Liver (tissue), 9 donors: ENCODE measurements around the gene F12. TPM values are rescaled to one million over a fixed set of nuclear protein-coding genes. Genes with fewer than 3 reads are reported as not detected.

ENCODE experiments used
- DNase-seq: peaks from one replicate; pipeline ENCODE4 v3.0.0-alpha.2; 2017; ENCODE audit warnings: low spot score
- H3K27ac ChIP-seq, 2 donors: one replicate each; pipeline ENCODE4 v1.7.0; 2013; ENCODE audit warnings: inconsistent platforms in 2 of 2, low read length in 2 of 2, control low read depth in 1 of 2, low read depth in 1 of 2, mild to moderate bottlenecking in 1 of 2
- H3K27me3 ChIP-seq, 4 donors: one replicate each; pipeline versions ENCODE4 v1.6.1 to v1.7.0; 2013; ENCODE audit warnings: low read length in 3 of 4, inconsistent platforms in 1 of 4, mild to moderate bottlenecking in 1 of 4, moderate library complexity in 1 of 4; ENCODE audit not compliant: control insufficient read depth in 4 of 4, insufficient read depth in 4 of 4
- H3K36me3 ChIP-seq, 4 donors: one replicate each; pipeline versions ENCODE4 v1.6.1 to v1.7.0; 2013; ENCODE audit warnings: low read length in 3 of 4, mild to moderate bottlenecking in 3 of 4, low read depth in 1 of 4, moderate library complexity in 1 of 4; ENCODE audit not compliant: control insufficient read depth in 4 of 4, insufficient read depth in 3 of 4
- H3K4me1 ChIP-seq, 4 donors: one replicate each; pipeline versions ENCODE4 v1.6.1 to v1.7.0; 2013; ENCODE audit warnings: low read length in 3 of 4, mild to moderate bottlenecking in 3 of 4, moderate library complexity in 1 of 4; ENCODE audit not compliant: control insufficient read depth in 4 of 4, insufficient read depth in 4 of 4
- H3K4me3 ChIP-seq, 3 donors: one replicate each; pipeline versions ENCODE4 v1.6.1 to v1.7.0; 2013; ENCODE audit warnings: low read length in 3 of 3, control low read depth in 1 of 3, low read depth in 1 of 3, mild to moderate bottlenecking in 1 of 3
- H3K9ac ChIP-seq, 2 donors: one replicate each; pipeline ENCODE4 v1.7.0; 2013; ENCODE audit warnings: low read length in 2 of 2, mild to moderate bottlenecking in 2 of 2, moderate library complexity in 2 of 2, control low read depth in 1 of 2, low read depth in 1 of 2
- H3K9me3 ChIP-seq, 4 donors: one replicate each; pipeline versions ENCODE4 v1.6.1 to v1.7.0; 2013; ENCODE audit warnings: low read length in 3 of 4; ENCODE audit not compliant: control insufficient read depth in 4 of 4
- ATF3 ChIP-seq: IDR thresholded peaks from 2 replicates; pipeline ENCODE4 v1.6.1; 2016; ENCODE audit warnings: antibody characterized with exemption
- CTCF ChIP-seq: fragments of 150-350 bp; IDR thresholded peaks from 2 replicates; pipeline ENCODE4 v1.5.1; 2017; ENCODE audit warnings: improper control_type of control experiment, low read depth, low read length; ENCODE audit not compliant: missing input control
- EGR1 ChIP-seq, 2 donors: IDR thresholded peaks; 2 replicates each; pipeline ENCODE4 v1.6.1; 2016 to 2018; ENCODE audit warnings: antibody characterized with exemption in 2 of 2, low read depth in 2 of 2
- FOXA1 ChIP-seq: IDR thresholded peaks from 2 replicates; pipeline ENCODE4 v1.6.1; 2016; ENCODE audit warnings: antibody characterized with exemption
- FOXA2 ChIP-seq: IDR thresholded peaks from 2 replicates; pipeline ENCODE4 v1.6.1; 2016; ENCODE audit warnings: antibody characterized with exemption
- GABPA ChIP-seq, 2 donors: IDR thresholded peaks in 1 of 2; conservative IDR thresholded peaks in 1 of 2; 2 replicates each; pipeline ENCODE4 v1.6.1; 2016; ENCODE audit warnings: antibody characterized with exemption in 2 of 2, mild to moderate bottlenecking in 1 of 2, moderate library complexity in 1 of 2
- HNF4A ChIP-seq, 2 donors: conservative IDR thresholded peaks; 2 replicates each; pipeline ENCODE4 v1.6.1; 2016; ENCODE audit warnings: antibody characterized with exemption in 2 of 2, mild to moderate bottlenecking in 2 of 2
- HNF4G ChIP-seq: IDR thresholded peaks from 2 replicates; pipeline ENCODE4 v1.6.1; 2016; ENCODE audit warnings: antibody characterized with exemption
- JUND ChIP-seq, 2 donors: IDR thresholded peaks; 2 replicates each; pipeline ENCODE4 v1.6.1; 2016; ENCODE audit warnings: antibody characterized with exemption in 2 of 2
- MAX ChIP-seq: IDR thresholded peaks from 2 replicates; pipeline ENCODE4 v1.6.1; 2016; ENCODE audit warnings: antibody characterized with exemption
- NR2F2 ChIP-seq: IDR thresholded peaks from 2 replicates; pipeline ENCODE4 v1.6.1; 2016; ENCODE audit warnings: antibody characterized with exemption
- RAD21 ChIP-seq, 2 donors: IDR thresholded peaks; 2 replicates each; pipeline ENCODE4 v1.6.1; 2016; ENCODE audit warnings: antibody characterized with exemption in 2 of 2, mild to moderate bottlenecking in 2 of 2
- RXRA ChIP-seq, 2 donors: IDR thresholded peaks; 2 replicates each; pipeline ENCODE4 v1.6.1; 2017 to 2018; ENCODE audit warnings: antibody characterized with exemption in 2 of 2, mild to moderate bottlenecking in 1 of 2
- SP1 ChIP-seq: IDR thresholded peaks from 2 replicates; pipeline ENCODE4 v1.6.1; 2018; ENCODE audit warnings: antibody characterized with exemption, mild to moderate bottlenecking
- TAF1 ChIP-seq: conservative IDR thresholded peaks from 2 replicates; pipeline ENCODE4 v1.6.1; 2016; ENCODE audit warnings: antibody characterized with exemption, mild to moderate bottlenecking
- YY1 ChIP-seq: IDR thresholded peaks from 2 replicates; pipeline ENCODE4 v1.6.1; 2016; ENCODE audit warnings: antibody characterized with exemption, mild to moderate bottlenecking
- WGBS: extraction: QIAGEN DNeasy Blood & Tissue Kit; methylation state at CpG from one replicate; pipeline ENCODE4 v1.1.7; 2013; 5-methylcytosine and 5-hydroxymethylcytosine counted together
- polyA plus RNA-seq, 2 donors: library from polyadenylated mRNA; stranded (reverse) in 1 of 2; unstranded in 1 of 2; fragments of 200-250 nt in 1 of 2; fragments of >200 nt in 1 of 2; fragmentation: Nextera tagmentation in 1 of 2; extraction: Ambion mirVana in 1 of 2; gene quantifications; one replicate each; pipeline versions ENCODE4 v1.2.1 to v1.2.3, GENCODE V29; 2013 to 2015
- total RNA-seq, 2 donors: library from RNA; depleted of rRNA; stranded (reverse); fragments of >200 nt; gene quantifications; one replicate each; pipeline ENCODE4 v1.2.3, GENCODE V29; 2014
- TF ChIP-seq, protein P1 (sequence below): IDR thresholded peaks from 2 replicates; pipeline ENCODE4 v1.6.1; 2016; ENCODE audit warnings: antibody characterized with exemption
- TF ChIP-seq, protein P2 (sequence below): IDR thresholded peaks from 2 replicates; pipeline ENCODE4 v1.6.1; 2016; ENCODE audit warnings: antibody characterized with exemption, mild to moderate bottlenecking
- donor health status: healthy.
- donor health status: healthy.
- donor health status: healthy.
- donor health status: healthy.
- donor health status: healthy.

The F12 gene
- total and polyA plus RNA-seq, 4 donors = 27.7 to 328 (median 275) TPM

DNA sequence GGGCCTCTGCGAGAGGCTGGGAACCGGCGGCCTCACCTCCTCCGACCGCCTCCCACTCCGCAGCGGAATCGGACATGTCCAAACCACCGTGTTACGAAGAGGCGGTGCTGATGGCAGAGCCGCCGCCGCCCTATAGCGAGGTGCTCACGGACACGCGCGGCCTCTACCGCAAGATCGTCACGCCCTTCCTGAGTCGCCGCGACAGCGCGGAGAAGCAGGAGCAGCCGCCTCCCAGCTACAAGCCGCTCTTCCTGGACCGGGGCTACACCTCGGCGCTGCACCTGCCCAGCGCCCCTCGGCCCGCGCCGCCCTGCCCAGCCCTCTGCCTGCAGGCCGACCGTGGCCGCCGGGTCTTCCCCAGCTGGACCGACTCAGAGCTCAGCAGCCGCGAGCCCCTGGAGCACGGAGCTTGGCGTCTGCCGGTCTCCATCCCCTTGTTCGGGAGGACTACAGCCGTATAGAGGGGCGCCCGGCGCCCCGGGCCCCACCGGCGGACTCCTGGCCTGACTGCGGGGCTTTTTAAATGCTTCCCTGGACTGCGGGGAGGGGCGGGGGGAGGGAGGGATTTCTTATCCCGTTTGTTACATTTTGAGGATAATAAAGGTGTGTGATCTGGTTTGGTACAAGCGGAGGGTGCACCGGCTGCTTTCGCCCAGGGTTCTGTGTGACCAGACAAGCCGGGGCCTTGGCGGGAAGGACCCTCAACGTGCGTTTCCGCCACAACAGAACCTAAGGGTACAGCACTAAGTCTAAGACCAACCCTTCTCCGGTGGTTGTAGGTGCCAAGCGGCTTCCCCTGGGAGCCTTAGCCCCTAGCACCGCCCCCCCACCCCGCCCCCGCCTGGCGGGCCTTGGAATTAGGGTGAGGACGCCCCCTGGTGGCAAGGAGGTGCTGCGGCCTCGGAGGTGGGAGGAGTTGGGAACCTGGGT, 46.6 kb upstream of the F12 start:
- peaks cover 3 to 27% (median 15%) of the 10 kb centered on the region in 4 donors for H3K4me1 ChIP-seq
- no peak for TF ChIP-seq NR2F2
- TF ChIP-seq CTCF = peak; percentile 96
- TF ChIP-seq MAX = no peak
- no peak for TF ChIP-seq YY1
- TF ChIP-seq FOXA2 = no peak
- TF ChIP-seq FOXA1 = no peak
- TF ChIP-seq EGR1 (IDR thresholded peaks at IDR 0.05; ENCODE audit: low read depth in 2 of 2) = peak; percentile 86 to 88
- no peak for TF ChIP-seq GABPA (IDR thresholded peaks at IDR 0.05 in 1 of 2, conservative IDR thresholded peaks at IDR 0.05 in 1 of 2)
- peak; percentile 75 to 83 for TF ChIP-seq RAD21 (IDR thresholded peaks at IDR 0.05)
- TF ChIP-seq RXRA (IDR thresholded peaks at IDR 0.05) = peak in 1 of 2 donors; percentile 24
- no peak for TF ChIP-seq HNF4A (conservative IDR thresholded peaks at IDR 0.05)
- TF ChIP-seq JUND (IDR thresholded peaks at IDR 0.05) = no peak
- TF ChIP-seq, protein P1, sequence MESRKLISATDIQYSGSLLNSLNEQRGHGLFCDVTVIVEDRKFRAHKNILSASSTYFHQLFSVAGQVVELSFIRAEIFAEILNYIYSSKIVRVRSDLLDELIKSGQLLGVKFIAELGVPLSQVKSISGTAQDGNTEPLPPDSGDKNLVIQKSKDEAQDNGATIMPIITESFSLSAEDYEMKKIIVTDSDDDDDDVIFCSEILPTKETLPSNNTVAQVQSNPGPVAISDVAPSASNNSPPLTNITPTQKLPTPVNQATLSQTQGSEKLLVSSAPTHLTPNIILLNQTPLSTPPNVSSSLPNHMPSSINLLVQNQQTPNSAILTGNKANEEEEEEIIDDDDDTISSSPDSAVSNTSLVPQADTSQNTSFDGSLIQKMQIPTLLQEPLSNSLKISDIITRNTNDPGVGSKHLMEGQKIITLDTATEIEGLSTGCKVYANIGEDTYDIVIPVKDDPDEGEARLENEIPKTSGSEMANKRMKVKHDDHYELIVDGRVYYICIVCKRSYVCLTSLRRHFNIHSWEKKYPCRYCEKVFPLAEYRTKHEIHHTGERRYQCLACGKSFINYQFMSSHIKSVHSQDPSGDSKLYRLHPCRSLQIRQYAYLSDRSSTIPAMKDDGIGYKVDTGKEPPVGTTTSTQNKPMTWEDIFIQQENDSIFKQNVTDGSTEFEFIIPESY = no peak
- no peak for TF ChIP-seq TAF1
- TF ChIP-seq ATF3 = no peak
- TF ChIP-seq, protein P2, sequence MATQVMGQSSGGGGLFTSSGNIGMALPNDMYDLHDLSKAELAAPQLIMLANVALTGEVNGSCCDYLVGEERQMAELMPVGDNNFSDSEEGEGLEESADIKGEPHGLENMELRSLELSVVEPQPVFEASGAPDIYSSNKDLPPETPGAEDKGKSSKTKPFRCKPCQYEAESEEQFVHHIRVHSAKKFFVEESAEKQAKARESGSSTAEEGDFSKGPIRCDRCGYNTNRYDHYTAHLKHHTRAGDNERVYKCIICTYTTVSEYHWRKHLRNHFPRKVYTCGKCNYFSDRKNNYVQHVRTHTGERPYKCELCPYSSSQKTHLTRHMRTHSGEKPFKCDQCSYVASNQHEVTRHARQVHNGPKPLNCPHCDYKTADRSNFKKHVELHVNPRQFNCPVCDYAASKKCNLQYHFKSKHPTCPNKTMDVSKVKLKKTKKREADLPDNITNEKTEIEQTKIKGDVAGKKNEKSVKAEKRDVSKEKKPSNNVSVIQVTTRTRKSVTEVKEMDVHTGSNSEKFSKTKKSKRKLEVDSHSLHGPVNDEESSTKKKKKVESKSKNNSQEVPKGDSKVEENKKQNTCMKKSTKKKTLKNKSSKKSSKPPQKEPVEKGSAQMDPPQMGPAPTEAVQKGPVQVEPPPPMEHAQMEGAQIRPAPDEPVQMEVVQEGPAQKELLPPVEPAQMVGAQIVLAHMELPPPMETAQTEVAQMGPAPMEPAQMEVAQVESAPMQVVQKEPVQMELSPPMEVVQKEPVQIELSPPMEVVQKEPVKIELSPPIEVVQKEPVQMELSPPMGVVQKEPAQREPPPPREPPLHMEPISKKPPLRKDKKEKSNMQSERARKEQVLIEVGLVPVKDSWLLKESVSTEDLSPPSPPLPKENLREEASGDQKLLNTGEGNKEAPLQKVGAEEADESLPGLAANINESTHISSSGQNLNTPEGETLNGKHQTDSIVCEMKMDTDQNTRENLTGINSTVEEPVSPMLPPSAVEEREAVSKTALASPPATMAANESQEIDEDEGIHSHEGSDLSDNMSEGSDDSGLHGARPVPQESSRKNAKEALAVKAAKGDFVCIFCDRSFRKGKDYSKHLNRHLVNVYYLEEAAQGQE = no peak
- peak; percentile 29 for TF ChIP-seq SP1
- TF ChIP-seq HNF4G = no peak
- peak; percentile 97 for DNase-seq
- H3K27ac ChIP-seq = peak overlapping the region; percentile 67 to 80
- no peaks in the 10 kb centered on the region for H3K36me3 ChIP-seq
- WGBS = under 1% methylated on average over 76 of the region's 76 CpGs
- H3K4me3 ChIP-seq = peak overlapping the region; percentile 55 to 81 (median 60)
- no peaks in the 10 kb centered on the region for H3K9me3 ChIP-seq
- peak overlapping the region in 1 of 2 donors; percentile 57 for H3K9ac ChIP-seq
- H3K27me3 ChIP-seq = no peaks in the 10 kb centered on the region
